HG03469 (cell line): ENCODE measurements around the gene SLC13A3.

Source experiments
- ATAC-seq: cut with Tn5 transposase; IDR thresholded peaks from one replicate; pipeline ENCODE4 v1.9.1; 2021; ENCODE audit warnings: mild to moderate bottlenecking, moderate library complexity, moderate number of reproducible peaks; ENCODE audit not compliant: unreplicated experiment

The SLC13A3 gene

GRCh38 chr20:46657137-46657536 is 5.9 kb upstream of the SLC13A3 start:
- no peak for ATAC-seq

GRCh38 chr20:46652699-46653098 is 1.4 kb upstream of the SLC13A3 start:
- ATAC-seq: no peak

GRCh38 chr20:46650575-46651090 is 626 bp downstream of the SLC13A3 start:
- no peak for ATAC-seq

- ATAC-seq: no peak
Measured at GRCh38 chr20:46649965-46650542, 1.2 kb downstream of the SLC13A3 start.

GRCh38 chr20:46649650-46649949 is 1.7 kb downstream of the SLC13A3 start:
- ATAC-seq: no peak

- no peak for ATAC-seq
Measured at GRCh38 chr20:46648903-46649649, 2.2 kb downstream of the SLC13A3 start.

- no peak for ATAC-seq
Measured at GRCh38 chr20:46647469-46647868, 3.8 kb downstream of the SLC13A3 start.

GRCh38 chr20:46646659-46647380 is 4.4 kb downstream of the SLC13A3 start:
- ATAC-seq: no peak

- no peak for ATAC-seq
Measured at GRCh38 chr20:46646122-46646521, 5.1 kb downstream of the SLC13A3 start.

GRCh38 chr20:46644733-46645132 is 6.5 kb downstream of the SLC13A3 start:
- no peak for ATAC-seq

- no peak for ATAC-seq
Measured at GRCh38 chr20:46644160-46644559, 7.1 kb downstream of the SLC13A3 start.

GRCh38 chr20:46642969-46643343 is 8.3 kb downstream of the SLC13A3 start:
- no peak for ATAC-seq

GRCh38 chr20:46642265-46642968 is 8.8 kb downstream of the SLC13A3 start:
- no peak for ATAC-seq

GRCh38 chr20:46641424-46641823 is 9.8 kb downstream of the SLC13A3 start:
- no peak for ATAC-seq

- no peak for ATAC-seq
Measured at GRCh38 chr20:46640536-46641311, 10.5 kb downstream of the SLC13A3 start.

GRCh38 chr20:46640044-46640443 is 11.2 kb downstream of the SLC13A3 start:
- ATAC-seq: no peak

GRCh38 chr20:46639587-46639986 is 11.7 kb downstream of the SLC13A3 start:
- ATAC-seq: no peak

GRCh38 chr20:46638898-46639274 is 12.4 kb downstream of the SLC13A3 start:
- ATAC-seq: no peak

- no peak for ATAC-seq
Measured at GRCh38 chr20:46638134-46638897, 12.9 kb downstream of the SLC13A3 start.
